LNCAP (cell line): ENCODE results near the gene C1QTNF6.

ENCODE experiments used
- TF ChIP-seq, protein P1 (sequence below): fragments of 450-650 bp; IDR thresholded peaks from 2 replicates; pipeline ENCODE4 v1.5.1; 2017; ENCODE audit warnings: mild to moderate bottlenecking

The C1QTNF6 gene

GRCh38 chr22:37137131-37137530, 50.9 kb downstream of the C1QTNF6 start:
- TF ChIP-seq, protein P1, sequence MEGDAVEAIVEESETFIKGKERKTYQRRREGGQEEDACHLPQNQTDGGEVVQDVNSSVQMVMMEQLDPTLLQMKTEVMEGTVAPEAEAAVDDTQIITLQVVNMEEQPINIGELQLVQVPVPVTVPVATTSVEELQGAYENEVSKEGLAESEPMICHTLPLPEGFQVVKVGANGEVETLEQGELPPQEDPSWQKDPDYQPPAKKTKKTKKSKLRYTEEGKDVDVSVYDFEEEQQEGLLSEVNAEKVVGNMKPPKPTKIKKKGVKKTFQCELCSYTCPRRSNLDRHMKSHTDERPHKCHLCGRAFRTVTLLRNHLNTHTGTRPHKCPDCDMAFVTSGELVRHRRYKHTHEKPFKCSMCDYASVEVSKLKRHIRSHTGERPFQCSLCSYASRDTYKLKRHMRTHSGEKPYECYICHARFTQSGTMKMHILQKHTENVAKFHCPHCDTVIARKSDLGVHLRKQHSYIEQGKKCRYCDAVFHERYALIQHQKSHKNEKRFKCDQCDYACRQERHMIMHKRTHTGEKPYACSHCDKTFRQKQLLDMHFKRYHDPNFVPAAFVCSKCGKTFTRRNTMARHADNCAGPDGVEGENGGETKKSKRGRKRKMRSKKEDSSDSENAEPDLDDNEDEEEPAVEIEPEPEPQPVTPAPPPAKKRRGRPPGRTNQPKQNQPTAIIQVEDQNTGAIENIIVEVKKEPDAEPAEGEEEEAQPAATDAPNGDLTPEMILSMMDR = no peak

- TF ChIP-seq, protein P1 = no peak
Measured at GRCh38 chr22:37135023-37135422, 53.0 kb downstream of the C1QTNF6 start.

- TF ChIP-seq, protein P1 = no peak
Measured at GRCh38 chr22:37133304-37134018, 54.6 kb downstream of the C1QTNF6 start.

- TF ChIP-seq, protein P1 = no peak
Measured at GRCh38 chr22:37132773-37133172, 55.3 kb downstream of the C1QTNF6 start.
